ENCODE results near the gene USP10.
"Not testable (repeated sequence)": the region's sequence is repeated elsewhere in the genome, so short reads cannot be mapped to it uniquely, and the experiment has no call there.

The USP10 gene

DNA sequence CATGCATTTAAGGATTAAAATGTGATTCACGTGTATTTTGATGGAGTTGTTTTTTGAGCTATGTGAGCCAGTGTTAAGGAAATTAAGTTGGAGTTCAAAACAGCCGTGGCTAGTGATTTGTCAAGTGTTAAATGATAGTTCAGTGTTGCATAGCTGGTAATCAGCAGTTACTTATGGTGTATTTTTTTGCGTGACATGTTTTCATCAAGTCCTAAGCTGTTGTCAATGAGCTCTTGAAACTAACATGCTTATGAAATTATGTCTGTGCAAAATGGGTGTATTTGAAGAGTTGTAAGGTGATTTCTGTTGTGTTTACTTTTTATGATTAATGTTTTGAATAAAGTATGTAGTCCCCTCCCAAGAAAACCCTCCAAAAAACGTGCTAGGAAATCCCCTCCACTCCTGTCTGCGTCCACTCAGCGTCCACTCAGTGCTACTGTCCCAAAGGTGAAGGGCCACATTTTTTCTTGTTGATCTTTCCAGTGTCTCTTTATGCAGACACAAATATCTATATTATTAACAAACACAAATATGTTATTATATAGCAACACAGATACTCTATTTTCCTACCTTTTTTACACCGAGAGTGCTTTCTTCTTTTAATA is 30.0 kb downstream of the USP10 start:
- DNase-seq, result no peak

DNA sequence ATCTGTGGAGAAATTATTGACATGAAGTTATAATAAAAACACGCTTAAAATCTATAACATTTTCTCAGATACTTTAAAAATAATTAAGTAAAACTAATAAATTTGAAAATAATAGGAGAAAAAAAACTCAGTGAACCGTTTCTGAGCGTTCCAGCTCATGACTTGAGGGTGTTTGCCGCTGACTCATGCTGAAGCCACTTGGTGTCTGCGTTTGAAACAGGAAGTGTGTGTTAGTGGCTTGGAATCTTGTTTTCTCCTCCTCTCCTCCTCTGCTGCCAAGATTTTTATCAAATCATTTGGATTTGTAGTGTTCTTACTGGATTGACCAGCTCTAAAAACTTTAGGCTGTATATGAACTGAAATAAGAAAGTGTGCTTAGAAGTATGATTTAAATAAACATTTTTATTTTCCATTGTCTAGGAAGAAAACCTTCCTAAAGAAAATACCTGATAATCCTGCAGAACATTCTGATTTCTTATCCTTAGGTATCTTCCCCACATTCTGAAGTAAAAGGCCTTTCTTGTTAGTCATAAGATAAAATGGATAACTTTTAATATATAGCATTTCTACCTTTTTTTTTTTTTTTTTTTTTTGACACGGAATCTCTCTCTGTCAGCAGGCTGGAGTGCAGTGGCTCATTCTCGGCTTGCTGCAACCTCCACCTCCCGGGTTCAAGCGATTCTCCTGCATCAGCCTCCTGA is 30.8 kb downstream of the USP10 start:
- DNase-seq, result no peak

DNA sequence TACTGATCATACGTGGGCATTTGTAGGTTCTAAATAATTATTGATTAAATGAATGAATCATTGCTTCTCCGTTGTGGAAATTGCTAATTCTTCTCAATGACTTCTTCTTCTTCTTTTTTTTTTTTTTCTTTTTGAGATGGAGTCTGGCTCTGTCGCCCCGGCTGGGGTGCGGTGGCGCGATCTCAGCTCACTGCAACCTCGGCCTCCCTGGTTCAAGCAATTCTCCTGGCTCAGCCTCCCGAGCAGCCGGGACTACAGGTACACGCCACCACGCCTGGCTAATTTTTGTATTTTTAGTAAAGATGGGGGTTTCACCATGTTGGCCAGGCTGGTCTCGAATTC is 32.5 kb downstream of the USP10 start:
- DNase-seq, result not testable (repeated sequence)

DNA sequence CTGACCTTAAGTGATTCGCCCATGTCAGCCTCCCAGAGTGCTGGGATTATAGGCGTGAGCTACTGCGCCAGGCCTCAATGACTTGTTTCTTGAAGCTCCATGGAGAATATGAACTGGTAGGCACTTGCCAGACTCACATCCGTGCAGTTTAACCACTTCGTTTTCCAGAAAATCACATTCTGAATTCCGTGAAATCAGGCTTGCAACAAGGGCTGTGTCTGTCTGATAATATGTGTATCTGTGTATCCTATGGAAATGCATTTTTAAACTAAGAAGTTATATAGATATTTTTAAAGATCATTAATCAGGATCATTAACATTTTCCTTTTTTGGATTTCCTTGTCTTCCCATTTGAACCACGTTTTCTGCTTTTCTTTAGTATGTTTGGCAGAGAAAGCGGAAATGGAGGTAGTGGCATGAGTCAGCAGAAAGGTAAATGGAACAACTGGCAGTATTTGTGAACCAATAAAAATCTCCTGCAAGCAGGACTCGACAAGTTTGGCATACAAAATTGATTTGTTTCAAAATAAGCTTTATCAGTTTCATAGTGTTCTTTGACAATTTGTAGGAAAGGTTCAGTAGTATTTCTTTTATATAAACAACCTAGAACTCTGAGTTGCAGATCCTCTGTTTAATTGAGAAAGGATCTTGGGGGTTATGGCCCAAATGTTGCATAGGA is 33.0 kb downstream of the USP10 start:
- no peak for DNase-seq

DNA sequence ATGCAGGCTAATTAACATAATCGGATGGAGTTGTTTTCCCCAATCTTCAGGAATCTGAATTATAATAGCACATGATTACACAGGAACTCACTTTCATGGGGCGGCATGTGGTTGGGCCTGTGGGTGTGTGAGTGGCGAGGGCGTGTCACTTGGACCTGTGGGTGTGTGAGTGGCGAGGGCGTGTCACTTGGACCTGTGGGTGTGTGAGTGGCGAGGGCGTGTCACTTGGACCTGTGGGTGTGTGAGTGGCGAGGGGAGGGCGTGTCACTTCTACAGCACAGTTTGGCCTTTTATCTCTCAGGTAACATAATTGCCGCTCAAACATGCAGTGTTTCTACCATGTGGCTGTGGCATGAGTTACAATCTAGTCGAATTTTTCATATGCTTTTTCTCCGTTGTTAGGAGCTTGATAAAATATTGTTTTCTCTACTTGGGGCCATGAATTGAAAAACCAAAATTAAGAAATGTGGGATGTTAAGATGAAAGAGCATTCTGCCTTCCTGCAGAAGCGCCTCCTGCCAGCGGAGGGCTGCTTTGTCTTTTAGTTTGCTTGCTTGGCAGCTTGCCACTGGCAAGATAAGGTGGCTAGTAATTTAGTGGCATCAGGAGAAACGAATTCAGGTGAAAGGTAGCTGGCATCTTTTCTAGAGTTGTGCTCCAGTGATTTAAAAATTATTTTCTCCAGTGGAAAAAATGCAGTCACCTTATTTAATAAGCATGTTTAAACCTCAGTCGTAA is 36.2 kb downstream of the USP10 start:
- DNase-seq, result no peak

DNA sequence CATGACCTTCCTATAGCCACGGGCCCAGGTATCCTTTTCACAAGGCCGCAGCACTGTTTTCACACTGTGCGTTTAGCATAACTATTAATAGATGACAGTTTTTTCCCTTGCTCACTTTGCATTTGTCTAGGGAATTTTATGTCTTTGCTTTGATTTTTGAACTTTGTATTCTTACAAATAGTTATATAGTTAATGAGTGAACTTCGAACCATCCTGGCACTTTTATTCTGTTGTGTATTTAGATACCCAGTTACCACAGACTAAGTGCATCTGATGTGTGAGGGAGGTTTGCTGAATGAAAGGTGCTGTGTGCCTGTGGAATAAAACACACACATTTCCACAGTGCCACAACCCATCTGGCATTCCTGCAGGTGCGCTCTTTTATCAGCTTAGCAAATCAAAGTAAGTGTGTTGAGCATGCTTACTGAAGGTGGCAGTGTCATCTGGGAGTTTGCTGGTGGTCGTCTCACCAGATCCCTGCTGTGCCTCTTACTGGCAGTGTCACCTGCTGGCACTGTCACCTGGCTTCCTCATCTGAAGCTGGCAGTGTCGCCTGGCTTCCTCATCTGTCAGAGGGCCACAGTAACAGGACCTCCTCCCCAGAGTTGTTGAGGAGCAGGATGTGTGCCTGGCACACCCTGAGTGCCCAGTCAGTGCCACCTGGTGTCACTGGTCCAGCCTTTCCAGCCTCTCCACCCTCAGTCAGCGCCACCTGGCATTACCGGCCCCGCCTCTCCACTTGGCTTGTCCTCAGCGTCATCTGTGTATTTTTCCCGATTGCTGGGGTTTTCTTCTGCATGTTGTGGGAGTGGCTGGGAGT is 37.6 kb downstream of the USP10 start:
- no peak for DNase-seq

DNA sequence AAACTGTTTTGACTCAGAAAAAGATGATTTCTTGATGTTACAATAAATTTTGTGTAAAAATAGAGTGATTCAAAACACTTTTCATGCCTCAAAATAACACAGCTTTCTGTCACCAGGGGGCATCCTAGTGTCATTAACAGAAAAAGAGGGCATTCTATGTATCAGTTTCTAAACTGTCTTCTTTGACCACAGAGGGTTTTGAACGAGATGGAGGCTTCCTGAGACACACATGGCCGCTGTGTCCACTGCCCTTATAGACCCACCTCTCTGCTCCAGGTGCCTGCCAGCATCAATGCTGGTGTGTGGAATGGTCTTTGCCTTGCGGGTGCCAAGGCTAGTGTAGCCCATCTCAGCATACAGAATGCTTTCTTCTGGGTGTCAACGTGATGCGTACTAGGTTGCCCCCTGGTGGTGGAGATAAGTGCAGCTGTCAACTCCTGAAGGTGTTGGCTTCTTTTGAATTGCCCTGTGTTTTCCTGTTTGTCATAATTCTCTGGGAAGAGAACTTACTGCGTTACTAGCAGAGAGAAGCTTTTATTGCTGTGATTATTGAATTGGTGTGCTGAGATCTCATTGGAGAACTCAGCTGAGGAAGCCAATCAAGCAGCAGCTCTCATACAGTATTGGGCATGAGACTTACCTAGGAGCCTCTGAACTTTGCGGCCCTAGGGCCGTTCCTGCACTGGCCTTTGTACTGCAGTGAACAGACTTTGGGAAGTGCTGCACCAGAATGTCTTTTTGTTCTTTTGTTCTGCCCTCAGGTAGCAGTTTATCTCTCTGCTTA is 38.6 kb downstream of the USP10 start:
- DNase-seq, result no peak

DNA sequence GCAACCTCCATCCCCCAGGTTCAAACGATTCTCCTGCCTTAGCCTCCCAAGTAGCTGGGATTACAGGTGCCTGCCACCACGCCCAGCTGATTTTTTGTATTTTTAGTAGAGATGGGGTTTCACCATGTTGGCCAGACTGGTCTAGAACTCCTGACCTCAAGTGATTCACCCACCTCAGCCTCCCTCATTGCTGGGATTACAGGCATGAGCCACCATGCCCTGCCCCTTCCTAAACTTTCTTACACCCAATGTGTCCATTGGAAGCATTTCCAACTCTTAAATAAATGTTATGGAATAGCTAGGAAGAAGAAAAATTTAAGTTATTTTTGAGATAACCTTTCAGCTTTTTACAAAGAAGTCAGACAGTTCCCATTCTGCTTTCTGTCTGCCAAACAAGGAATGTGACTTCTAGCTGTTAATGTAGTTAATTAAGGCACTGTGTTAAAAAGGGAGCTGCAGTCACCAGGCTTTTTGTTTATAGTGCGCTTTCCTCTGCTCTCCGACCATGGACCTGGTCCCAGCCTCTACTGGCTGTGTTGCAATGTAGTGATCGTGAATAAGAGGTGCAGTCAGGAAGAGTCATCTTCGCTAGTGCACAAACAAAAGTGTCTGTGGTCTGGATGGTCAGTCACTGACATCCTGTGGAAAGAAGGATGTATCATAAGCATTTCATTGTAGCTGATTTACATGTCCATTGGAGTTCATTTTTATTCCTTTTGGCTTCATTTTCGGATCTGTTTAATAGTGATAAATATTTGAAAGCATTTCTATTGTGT is 39.7 kb downstream of the USP10 start:
- DNase-seq, result no peak

DNA sequence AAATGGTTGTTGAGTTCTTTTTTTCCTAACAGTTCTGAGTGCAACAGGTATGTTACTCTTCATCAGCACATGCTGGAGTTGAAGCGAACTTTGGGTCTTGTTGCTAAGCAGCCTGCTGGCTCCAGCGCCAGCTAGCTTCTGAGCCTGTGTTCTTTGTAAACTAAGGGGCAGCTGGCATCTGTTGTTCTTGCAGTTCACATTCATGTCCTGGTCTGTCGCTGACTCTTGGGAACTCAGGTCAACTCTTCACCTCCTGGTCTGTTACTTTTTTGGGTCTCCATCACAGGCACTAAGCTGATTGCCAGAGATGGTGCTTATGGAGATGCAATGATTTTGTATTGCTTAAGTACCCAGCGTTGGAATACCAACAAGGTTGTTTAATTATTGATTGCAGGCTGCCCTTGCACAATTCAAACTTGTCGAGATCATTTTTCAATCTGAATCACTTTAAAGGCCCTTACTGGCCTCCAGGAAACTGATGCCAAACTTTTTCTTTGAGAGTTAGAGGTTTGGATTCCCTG is 40.9 kb downstream of the USP10 start:
- DNase-seq, result no peak

DNA sequence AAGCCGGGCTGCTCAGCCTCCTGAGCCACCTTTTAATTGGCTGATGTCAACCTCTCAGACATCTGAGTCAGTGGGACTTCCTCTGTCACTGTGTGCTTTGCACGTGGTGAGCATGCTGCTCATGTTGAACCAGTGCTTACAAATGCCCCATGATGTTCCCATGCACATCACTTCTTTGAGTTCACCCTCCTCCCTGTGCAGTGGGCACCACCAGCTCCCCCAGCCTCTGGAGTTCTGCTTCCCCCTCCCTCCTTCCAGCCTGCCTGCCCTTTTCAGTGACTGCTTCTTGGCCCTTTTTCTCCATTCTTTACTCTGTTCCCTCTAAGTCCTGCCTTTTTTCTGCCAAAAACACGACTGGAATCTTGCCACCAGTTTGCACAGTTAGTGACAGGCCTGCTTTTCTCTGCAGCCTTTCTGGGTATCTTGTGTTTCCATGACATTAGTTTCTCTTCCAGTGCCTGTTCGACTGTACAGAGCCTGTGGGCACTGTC is 41.6 kb downstream of the USP10 start:
- no peak for DNase-seq

DNA sequence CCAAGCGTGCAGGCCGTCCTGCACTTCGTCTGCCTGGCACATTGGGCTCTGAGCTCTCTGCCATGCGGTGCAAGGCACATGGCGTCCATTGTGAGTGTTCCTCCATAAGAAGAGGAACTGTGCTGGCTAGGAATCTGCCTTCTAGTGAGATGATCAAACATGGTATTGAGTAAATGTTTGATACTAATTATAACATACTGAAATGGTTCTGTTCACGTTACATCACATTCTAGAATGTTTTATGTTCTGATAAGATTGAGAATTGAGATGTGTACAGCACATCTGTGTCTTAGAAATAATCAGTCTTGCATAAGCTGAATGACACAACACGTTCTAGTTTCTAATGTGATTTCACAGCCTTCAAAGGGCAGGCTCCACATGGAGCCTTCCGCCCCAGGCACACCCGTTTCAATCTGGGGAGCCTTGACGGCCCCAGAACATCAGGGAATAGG is 42.9 kb downstream of the USP10 start:
- DNase-seq, result no peak

DNA sequence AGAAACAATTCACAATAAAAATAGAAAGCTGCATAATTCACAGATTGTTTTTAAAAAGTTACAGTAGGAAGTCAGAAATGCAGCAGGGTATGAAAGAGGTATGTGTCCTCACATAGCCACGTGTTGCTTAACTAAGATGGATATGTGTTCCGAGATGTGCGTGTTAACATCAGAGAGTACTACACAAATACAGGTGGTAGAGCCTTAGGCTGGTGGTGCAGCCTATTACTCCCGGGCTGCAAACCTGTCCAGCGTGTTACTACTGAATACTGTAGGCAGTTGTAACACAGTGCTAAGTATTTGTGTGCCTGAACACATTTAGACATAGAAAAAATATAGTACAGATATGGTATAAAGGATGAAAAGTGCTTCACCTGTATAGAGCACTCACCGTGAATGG is 46.4 kb downstream of the USP10 start:
- no peak for DNase-seq

DNA sequence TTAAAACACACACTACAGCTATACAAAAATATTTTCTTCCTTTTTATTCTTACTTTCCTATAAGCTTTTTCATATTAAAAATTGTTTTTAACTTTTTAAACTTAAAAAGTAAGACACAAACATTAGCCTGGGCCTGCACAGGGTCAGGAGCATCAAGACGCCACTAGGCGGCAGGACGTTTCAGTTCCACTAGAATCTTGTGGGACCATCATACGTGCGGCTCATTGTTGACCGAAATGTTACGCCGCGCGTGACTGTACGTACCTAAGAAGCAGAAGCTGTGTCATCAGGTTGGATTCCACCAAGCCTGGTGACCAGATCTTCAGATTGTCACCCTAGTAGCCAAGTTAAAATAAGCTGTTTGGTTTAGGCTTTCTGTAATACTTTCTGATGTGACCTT is 47.1 kb downstream of the USP10 start:
- no peak for DNase-seq

DNA sequence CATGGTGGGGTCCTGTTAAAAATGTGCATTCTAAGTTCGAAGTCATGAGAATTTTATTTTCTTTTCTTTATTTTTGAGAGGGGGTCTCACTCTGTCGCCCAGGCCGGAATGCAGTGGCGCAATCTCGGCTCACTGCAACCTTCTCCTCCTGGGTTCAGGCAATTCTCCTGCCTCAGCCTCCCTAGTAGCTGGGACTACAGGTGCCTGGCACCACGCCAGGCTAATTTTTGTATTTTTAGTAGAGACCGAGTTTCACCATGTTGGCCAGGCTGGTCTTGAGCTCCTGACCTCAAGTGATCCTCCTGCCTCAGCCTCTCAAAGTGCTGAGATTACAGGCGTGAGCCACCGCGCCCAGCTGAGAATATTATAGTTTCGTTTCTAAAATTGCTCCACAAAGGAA is 48.4 kb downstream of the USP10 start:
- DNase-seq, result not testable (repeated sequence)

DNA sequence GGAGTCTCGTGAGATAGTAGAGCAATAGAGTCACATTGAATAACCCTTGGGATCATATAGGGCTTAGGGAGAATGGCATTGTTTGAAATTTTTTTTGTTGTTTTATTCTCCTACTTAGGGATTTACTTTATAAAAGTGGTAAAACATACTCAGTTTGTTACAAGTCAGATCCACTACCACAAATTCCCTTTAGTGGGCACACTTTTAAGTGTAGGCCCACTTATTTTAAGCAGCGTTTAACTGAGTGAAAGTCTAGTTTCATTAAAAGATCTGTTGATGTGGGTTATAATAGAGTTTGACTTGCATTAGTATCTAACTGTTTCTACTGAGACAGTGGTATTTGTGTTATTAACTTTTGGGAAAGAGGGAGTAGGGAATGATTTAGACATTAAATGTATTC is 49.3 kb downstream of the USP10 start:
- no peak for DNase-seq

DNA sequence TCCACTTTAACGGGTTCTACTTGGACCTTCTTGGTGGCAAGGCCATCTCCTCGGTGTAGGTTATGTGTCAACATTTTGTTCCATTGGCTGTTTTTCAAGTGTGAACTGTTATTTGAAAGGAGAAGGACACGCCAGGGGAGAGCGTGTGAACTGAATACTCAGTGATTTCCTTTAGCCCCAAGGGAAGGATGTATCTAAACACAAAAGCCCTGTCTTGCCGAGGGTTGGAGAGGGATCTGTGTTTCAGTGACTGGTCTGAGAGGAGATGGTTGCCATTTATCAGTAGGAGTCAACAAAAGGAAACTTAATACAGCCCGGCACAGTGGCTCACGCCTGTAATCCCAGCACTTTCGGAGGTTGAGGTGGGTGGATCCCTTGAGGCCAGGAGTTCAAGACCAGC is 50.0 kb downstream of the USP10 start:
- DNase-seq, result no peak

DNA sequence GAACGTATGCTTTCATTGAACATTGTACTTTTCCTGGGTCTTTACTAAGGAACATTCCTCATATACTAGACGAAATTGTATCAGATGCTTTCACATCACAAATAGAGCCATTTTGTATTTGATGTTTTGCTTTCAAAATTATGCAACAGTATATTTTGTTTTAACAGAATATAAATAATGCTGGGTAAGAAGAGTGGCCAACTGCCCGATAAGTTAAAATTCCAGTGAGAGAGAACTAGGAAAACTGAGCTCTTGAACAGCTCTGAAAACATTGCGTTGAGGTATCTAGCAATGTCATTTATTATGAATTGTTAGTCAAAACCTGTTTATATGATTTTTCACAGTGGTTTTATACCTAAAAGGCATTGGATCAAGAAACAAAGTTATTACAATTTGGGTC is 50.8 kb downstream of the USP10 start:
- no peak for DNase-seq

DNA sequence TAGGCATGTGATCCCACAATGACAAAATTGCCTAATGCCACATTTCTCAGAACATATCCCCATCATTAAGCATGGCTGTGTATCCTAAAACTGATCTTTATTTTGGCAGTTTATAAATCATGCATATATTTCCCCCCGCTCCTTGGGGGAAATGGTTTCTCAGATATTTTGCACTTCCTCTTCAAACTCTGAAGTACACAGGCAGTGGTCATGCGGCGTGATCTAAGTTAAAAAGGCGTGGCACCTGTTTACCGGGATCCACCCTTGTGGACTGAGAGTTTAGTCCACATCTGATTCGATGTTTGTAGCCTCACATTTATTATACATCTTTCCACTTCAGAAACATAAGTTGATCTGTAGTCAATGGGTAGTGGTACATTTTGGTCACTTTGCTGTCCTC is 51.4 kb downstream of the USP10 start:
- DNase-seq, result no peak

DNA sequence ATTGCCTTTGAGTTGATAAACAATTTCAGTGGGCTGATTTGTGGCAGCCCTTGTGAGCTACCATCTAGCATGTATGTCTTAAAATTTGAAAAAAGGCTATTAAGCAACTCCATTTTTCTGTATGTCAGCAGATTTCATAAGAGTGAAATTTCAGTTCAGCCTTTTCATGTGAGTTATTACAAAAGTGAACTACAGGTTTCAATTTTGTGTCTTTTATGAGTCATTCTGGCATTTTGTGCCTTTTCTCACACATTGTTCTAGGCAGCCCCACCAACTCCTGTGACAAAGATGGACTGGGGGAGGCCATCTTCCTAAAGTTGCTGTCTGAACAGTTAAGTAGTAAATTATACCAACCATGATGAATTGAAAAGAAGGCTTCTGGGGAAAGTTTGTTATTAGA is 52.1 kb downstream of the USP10 start:
- DNase-seq, result no peak

DNA sequence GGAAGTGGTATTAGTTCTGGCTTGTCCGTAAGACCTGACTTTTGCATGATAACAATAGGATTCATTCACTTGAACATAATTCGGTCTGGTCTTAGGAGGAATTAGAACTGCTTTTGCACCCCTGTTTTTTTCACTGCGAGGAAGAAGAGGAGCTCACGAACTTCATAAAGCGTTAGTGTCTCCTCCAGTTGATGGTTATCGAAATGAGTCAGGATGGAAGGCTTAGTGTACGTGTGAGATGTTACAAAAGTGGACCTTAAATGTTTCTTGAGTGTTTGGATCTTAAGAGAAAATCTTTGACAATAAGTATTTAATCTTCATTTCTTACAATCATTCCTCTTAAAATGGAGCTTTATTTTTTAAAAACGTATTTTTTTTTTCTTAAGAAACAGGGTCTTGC is 52.8 kb downstream of the USP10 start:
- DNase-seq, result no peak
